IMR-90 (cell line): ENCODE results near the gene POLRMT. TPM values are rescaled to one million over a fixed set of nuclear protein-coding genes. Genes with fewer than 3 reads are reported as not detected.

ENCODE experiments used
- ATAC-seq: fragments of 200-7000 bp; cut with Tn5 transposase; 2 replicates; pipeline ENCODE4 v1.9.1; 2020; ENCODE audit warnings: low read depth, mild to moderate bottlenecking, moderate library complexity
- BruUV-seq: library from RNA; stranded (reverse); fragments of 400-500 nt; replicated peaks from 2 replicates; lab custom pipeline; 2021; lab: Mats Ljungman, UMichigan
- CTCF ChIA-PET: fragments of 300-600 bp; formaldehyde crosslinking; extraction: SDS; loops from one replicate; lab custom pipeline; 2021; ENCODE audit warnings: antibody characterized with exemption; lab: Yijun Ruan, JAX
- POLR2A ChIA-PET: fragments of 300-600 bp; sonication (Branson Sonifier 250); formaldehyde crosslinking; loops from one replicate; lab custom pipeline; 2022; ENCODE audit warnings: antibody characterized with exemption; ENCODE audit not compliant: unreplicated experiment; lab: Charles Lee
- DNase-seq: peaks from one replicate; pipeline ENCODE4 v3.0.0; 2013
- H2AFZ ChIP-seq: replicated peaks from 2 replicates; pipeline ENCODE3; 2013; ENCODE audit warnings: low read length, mild to moderate bottlenecking; ENCODE audit not compliant: poor library complexity
- H2AK5ac ChIP-seq: 2 replicates; pipeline ENCODE4 v1.6.1; 2013; ENCODE audit warnings: low read depth, low read length, inconsistent platforms
- H2AK9ac ChIP-seq: replicated peaks from 2 replicates; pipeline ENCODE3; 2013; ENCODE audit warnings: mild to moderate bottlenecking, low read depth, low read length, moderate library complexity; ENCODE audit not compliant: poor library complexity
- H2BK120ac ChIP-seq: 2 replicates; pipeline ENCODE4 v1.6.1; 2013; ENCODE audit warnings: low read depth, low read length, inconsistent platforms
- H2BK15ac ChIP-seq: 3 replicates; pipeline ENCODE4 v1.6.1; 2013; ENCODE audit warnings: low read depth, low read length, inconsistent platforms
- H2BK20ac ChIP-seq: 2 replicates; pipeline ENCODE4 v1.6.1; 2013; ENCODE audit warnings: low read depth, mild to moderate bottlenecking, inconsistent platforms, low read length, moderate library complexity
- H2BK5ac ChIP-seq: 2 replicates; pipeline ENCODE4 v1.6.1; 2013; ENCODE audit warnings: mild to moderate bottlenecking, low read depth, low read length, inconsistent platforms; ENCODE audit not compliant: poor library complexity, severe bottlenecking
- H3K14ac ChIP-seq: replicated peaks from 2 replicates; pipeline ENCODE4 v1.6.1; 2013; ENCODE audit warnings: low read depth, low read length, inconsistent platforms
- H3K18ac ChIP-seq: 2 replicates; pipeline ENCODE4 v1.6.1; 2013; ENCODE audit warnings: low read depth, low read length, control low read depth
- H3K23ac ChIP-seq: 2 replicates; pipeline ENCODE4 v1.6.1; 2013; ENCODE audit warnings: low read depth, low read length, inconsistent platforms
- H3K27ac ChIP-seq: 2 replicates; pipeline ENCODE4 v1.5.1; 2013; ENCODE audit warnings: mild to moderate bottlenecking, control low read depth, low read length; ENCODE audit not compliant: insufficient read depth
- H3K27me3 ChIP-seq: 2 replicates; pipeline ENCODE4 v1.6.1; 2013; ENCODE audit warnings: low read length; ENCODE audit not compliant: control insufficient read depth, insufficient read depth
- H3K36me3 ChIP-seq: 2 replicates; pipeline ENCODE4 v1.6.1; 2013; ENCODE audit warnings: low read length, mixed read lengths; ENCODE audit not compliant: control insufficient read depth, insufficient read depth
- H3K4ac ChIP-seq: 2 replicates; pipeline ENCODE4 v1.6.1; 2013; ENCODE audit warnings: low read depth, low read length, inconsistent platforms
- H3K4me1 ChIP-seq: 2 replicates; pipeline ENCODE4 v1.6.1; 2013; ENCODE audit warnings: low read length, mixed read lengths; ENCODE audit not compliant: control insufficient read depth, insufficient read depth
- H3K4me2 ChIP-seq: 2 replicates; pipeline ENCODE4 v1.6.1; 2013; ENCODE audit warnings: low read depth, mild to moderate bottlenecking, control low read depth, low read length, moderate library complexity
- H3K4me3 ChIP-seq: 2 replicates; pipeline ENCODE4 v1.5.1; 2013; ENCODE audit warnings: low read depth, mild to moderate bottlenecking, control low read depth, low read length, moderate library complexity; ENCODE audit not compliant: insufficient read depth
- H3K56ac ChIP-seq: 2 replicates; pipeline ENCODE4 v1.6.1; 2013; ENCODE audit warnings: low read length, inconsistent platforms; ENCODE audit not compliant: insufficient read depth; ENCODE audit errors: extremely low read depth
- H3K79me1 ChIP-seq, 2 experiments: 2 replicates each; pipeline ENCODE4 v1.6.1; 2013; ENCODE audit warnings: low read length in 2 of 2, inconsistent platforms in 1 of 2, low read depth in 1 of 2
- H3K9ac ChIP-seq: 2 replicates; pipeline ENCODE4 v1.6.1; 2013; ENCODE audit warnings: low read depth, low read length, control low read depth
- H3K9me1 ChIP-seq: 2 replicates; pipeline ENCODE4 v1.6.1; 2013; ENCODE audit warnings: low read length, inconsistent platforms; ENCODE audit not compliant: insufficient read depth
- H3K9me3 ChIP-seq: 2 replicates; pipeline ENCODE4 v1.6.1; 2013; ENCODE audit warnings: low read length; ENCODE audit not compliant: control insufficient read depth, insufficient read depth
- H4K20me1 ChIP-seq: 2 replicates; pipeline ENCODE4 v1.6.1; 2013; ENCODE audit warnings: low read length, inconsistent platforms; ENCODE audit not compliant: insufficient read depth
- H4K5ac ChIP-seq: 2 replicates; pipeline ENCODE4 v1.6.1; 2013; ENCODE audit warnings: mild to moderate bottlenecking, low read depth, low read length, control low read depth
- H4K8ac ChIP-seq, 2 experiments: 2 replicates each; pipeline ENCODE4 v1.6.1; 2013; ENCODE audit warnings: low read depth in 2 of 2, low read length in 2 of 2, control low read depth in 1 of 2, inconsistent platforms in 1 of 2
- H4K91ac ChIP-seq: 2 replicates; pipeline ENCODE4 v1.6.1; 2013; ENCODE audit warnings: low read depth, low read length, inconsistent platforms; ENCODE audit not compliant: insufficient read depth
- CHD1 ChIP-seq: IDR thresholded peaks from 2 replicates; pipeline ENCODE4 v1.6.1; 2012; ENCODE audit warnings: low read depth, low read length, improper control_type of control experiment
- MAFK ChIP-seq: IDR thresholded peaks from 2 replicates; pipeline ENCODE4 v1.6.1; 2012; ENCODE audit warnings: low read depth, low read length, improper control_type of control experiment
- WGBS, 2 experiments: methylation state at CpG; one replicate each; pipeline versions ENCODE4 v1.1.5 to v1.1.7; 2013; ENCODE audit warnings: missing lambda C conversion rate in 2 of 2; ENCODE audit not compliant: insufficient read length in 1 of 2; ENCODE audit errors: extremely low coverage in 2 of 2; 5-methylcytosine and 5-hydroxymethylcytosine counted together
- dilution Hi-C: fragments of 300-500 bp; cut with HindIII; formaldehyde crosslinking; loops from one replicate; pipeline ENCODE4 v1.14.3; 2018; ENCODE audit warnings: low sequenced_read_pairs; ENCODE audit not compliant: unreplicated experiment
- in situ Hi-C: fragments of 300-500 bp; cut with MboI; formaldehyde crosslinking; loops from 3 replicates; pipeline ENCODE4 v1.14.3; 2019; ENCODE audit warnings: low sequenced_read_pairs, inconsistent platforms, mixed read lengths
- intact Hi-C: fragments of 100-400 bp; cut with micrococcal nuclease; formaldehyde crosslinking; loops from 2 replicates; pipeline ENCODE4 v1.10.0; 2022
- polyA plus RNA-seq, 3 experiments: library from polyadenylated mRNA; depleted of rRNA; stranded (reverse); fragments of >200 nt; gene quantifications; 2 replicates each; pipeline ENCODE4 v1.2.3, GENCODE V29; 2012; ENCODE audit warnings: low replicate concordance in 1 of 3
- total RNA-seq: library from RNA; depleted of rRNA; stranded (reverse); fragments of >200 nt; gene quantifications from 2 replicates; pipeline ENCODE4 v1.2.3, GENCODE V29; 2012

POLRMT gene
- total and polyA plus RNA-seq, 2 of the 4 experiments (the other 2 are of a cell fraction): 9.9 to 29.6 TPM

GRCh38 chr19:622666-623065, 10.7 kb downstream of the POLRMT start:
- H3K18ac ChIP-seq: no peak overlapping the region
- in situ Hi-C loops: no loop called here
- no peaks in the 10 kb centered on the region; a peak in 1 of 4 replicates for H3K79me1 ChIP-seq
- no peak overlapping the region for H2BK15ac ChIP-seq
- no peaks in the 10 kb centered on the region for H3K9me3 ChIP-seq
- H3K4ac ChIP-seq: no peak overlapping the region
- H3K4me3 ChIP-seq: no peak overlapping the region
- no peak overlapping the region for H2BK20ac ChIP-seq
- ATAC-seq (no peak), DNase-seq (no peak)
- intact Hi-C loops: no loop called here
- no peaks in the 10 kb centered on the region for H3K27me3 ChIP-seq
- no peak overlapping the region for H2AK5ac ChIP-seq
- H2AK9ac ChIP-seq: no peak overlapping the region
- no peak overlapping the region for H4K8ac ChIP-seq
- TF ChIP-seq CHD1 (no peak), MAFK (no peak)
- H3K14ac ChIP-seq: no peak overlapping the region
- H4K91ac ChIP-seq: no peak overlapping the region
- CTCF ChIA-PET: no interaction called here
- no peak overlapping the region for H2BK5ac ChIP-seq
- no peaks in the 10 kb centered on the region for H3K4me1 ChIP-seq
- 97% methylated on average over 28 of the region's 37 CpGs; no CpG with 5 or more reads in 1 of the 2 experiments for WGBS, 2 experiments
- H3K9me1 ChIP-seq: no peaks in the 10 kb centered on the region
- dilution Hi-C loops: no loop called here
- no peak overlapping the region for H2BK120ac ChIP-seq
- peaks cover 3% of the 10 kb centered on the region for H4K20me1 ChIP-seq
- H3K4me2 ChIP-seq: no peak overlapping the region
- H4K5ac ChIP-seq: no peak overlapping the region
- no peak overlapping the region for H3K56ac ChIP-seq
- H3K9ac ChIP-seq: no peak overlapping the region
- POLR2A ChIA-PET: no interaction called here
- H3K36me3 ChIP-seq: peaks cover 40% of the 10 kb centered on the region
- no peak overlapping the region for H2AFZ ChIP-seq
- no TSS peak for BruUV-seq
- no peak overlapping the region for H3K23ac ChIP-seq
- no peak overlapping the region for H3K27ac ChIP-seq
